Measurements from ENCODE around the gene GNAS-AS1.

GNAS-AS1 gene

DNA sequence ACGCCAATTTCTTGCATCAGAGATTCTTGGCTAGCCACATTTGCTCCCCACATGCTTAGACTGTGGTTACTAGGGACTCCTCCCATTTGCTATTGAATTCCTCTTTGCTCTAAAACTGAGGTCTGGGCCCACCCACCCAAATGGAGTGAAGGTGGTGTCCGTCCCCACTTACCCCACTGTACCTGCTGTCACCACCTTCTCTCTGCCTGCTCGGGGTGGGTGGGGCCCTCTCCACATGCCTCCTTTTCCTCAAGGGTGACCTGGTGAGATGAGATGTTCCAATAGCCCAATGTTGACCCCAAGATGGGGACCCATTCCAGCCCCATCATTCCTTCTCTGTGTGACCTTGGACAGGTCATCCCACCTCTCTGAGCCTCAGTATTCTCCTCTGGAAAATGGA, 74.6 kb downstream of the GNAS-AS1 start:
- no peak for DNase-seq

DNA sequence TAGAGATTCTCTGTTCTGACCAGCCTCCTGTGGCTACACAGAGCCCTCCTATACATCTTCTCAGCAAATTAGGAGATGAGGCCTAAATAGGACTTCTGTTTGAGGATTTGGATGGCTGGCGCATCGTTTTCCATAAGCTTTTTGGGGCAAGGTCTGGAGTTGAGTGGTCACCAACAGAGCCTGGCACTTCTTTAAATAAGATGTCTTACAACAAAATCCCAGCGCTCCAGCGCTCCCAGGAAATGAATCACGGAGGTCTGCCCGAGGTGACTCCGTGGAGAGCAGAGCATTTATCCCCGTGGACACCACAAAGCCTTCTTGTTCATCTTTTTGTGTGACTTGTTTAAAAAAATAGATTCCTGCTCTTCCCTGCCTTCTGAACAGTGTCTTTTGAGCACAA, 75.3 kb downstream of the GNAS-AS1 start:
- no peak for DNase-seq

DNA sequence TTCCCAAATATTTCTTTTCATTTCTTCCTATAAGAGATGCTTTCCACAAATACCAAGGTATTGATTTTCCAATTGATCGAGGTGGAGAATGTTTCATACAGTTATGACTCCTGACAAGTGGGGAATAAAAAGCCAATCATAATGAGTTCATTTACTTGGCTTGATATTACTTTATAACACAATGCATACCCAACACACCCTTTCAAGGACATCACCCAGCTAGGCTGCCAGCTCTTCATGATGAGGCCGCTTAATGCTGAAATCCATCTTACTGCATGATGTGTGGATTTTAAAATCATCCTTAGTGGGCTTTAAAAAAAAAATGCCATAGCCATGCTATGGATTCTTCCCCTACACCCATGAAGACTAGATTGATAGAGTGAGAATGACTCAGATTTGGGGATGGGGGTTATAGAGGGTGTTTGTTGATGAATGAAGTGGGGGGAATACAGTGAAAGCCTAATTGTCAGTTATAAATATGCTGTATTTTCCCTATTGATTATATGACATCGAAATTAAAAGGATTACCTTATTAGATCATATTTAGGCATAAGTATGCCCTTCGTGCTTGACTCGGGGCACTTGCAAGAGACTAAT, 75.9 kb downstream of the GNAS-AS1 start:
- no peak for DNase-seq

DNA sequence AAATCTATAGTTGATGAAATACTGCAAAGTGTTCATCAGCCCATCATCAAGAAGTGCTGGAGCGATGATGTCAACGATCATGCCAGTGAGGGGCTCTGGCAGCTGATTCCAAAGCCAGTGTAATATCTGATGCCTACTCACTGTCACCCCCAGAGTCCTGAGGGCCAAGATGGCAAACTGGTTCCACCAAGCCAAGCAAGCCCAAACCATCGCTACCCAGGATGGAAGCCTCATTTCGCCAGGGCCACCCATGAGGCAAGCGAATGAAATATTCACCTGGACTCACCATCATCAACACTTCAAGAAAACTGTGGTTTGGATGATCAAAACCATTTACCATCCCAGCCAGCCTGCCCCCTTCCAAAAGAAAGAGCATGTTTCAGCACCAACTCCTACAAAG, 76.5 kb downstream of the GNAS-AS1 start:
- DNase-seq: no peak

DNA sequence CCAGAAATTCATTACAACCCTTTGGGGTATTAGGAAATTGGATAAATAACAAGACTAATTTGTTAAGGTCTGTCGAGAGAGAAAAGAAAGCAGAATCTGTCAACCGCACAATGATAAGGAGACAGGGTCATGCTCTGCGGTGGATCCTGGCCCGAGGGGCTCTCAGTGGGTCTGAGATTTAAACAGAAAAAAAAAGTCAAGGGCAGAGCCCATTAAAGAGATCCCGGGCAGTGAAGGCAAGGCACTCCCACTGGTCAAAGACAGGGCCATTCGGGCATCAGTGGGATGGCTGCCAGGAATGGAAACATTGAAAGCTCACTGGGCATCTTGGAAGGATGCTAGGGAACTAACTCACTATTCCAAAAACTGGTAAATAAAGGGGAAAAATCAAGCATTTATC, 77.9 kb downstream of the GNAS-AS1 start:
- no peak for DNase-seq
